SK-N-SH treated with all-trans-retinoic acid at 6 μM for 48 hours (cell line): ENCODE measurements around the gene SLC41A3.

Experiments used
- CREB5 ChIP-seq: fragments of 250-450 bp; sonication (Bioruptor Pico); IDR thresholded peaks from 2 replicates; pipeline ENCODE4 v1.5.1; 2020; ENCODE audit warnings: low read depth, mild to moderate bottlenecking, moderate library complexity
- CSDC2 ChIP-seq: fragments of 250-450 bp; sonication (Bioruptor Pico); IDR thresholded peaks from 2 replicates; pipeline ENCODE4 v1.5.0; 2020; ENCODE audit warnings: mild to moderate bottlenecking, moderate library complexity
- PPARA ChIP-seq: fragments of 250-450 bp; sonication (Bioruptor Pico); IDR thresholded peaks from 2 replicates; pipeline ENCODE4 v1.5.0; 2020; ENCODE audit warnings: mild to moderate bottlenecking, borderline replicate concordance
- TOX ChIP-seq: fragments of 250-450 bp; sonication (Bioruptor Pico); IDR thresholded peaks from 2 replicates; pipeline ENCODE4 v1.8.0; 2021; ENCODE audit warnings: mild to moderate bottlenecking, moderate library complexity, borderline replicate concordance
- ZC3H10 ChIP-seq: fragments of 250-450 bp; sonication (Bioruptor Pico); IDR thresholded peaks from 2 replicates; pipeline ENCODE4 v1.5.1; 2021; ENCODE audit warnings: mild to moderate bottlenecking, moderate library complexity
- ZNF8 ChIP-seq: fragments of 450-650 bp; formaldehyde crosslinking; IDR thresholded peaks from 2 replicates; pipeline ENCODE4 v1.5.0; 2020; ENCODE audit warnings: mild to moderate bottlenecking, moderate library complexity

- TF ChIP-seq TOX (CRISPR knock-in tag) (no peak), CSDC2 (CRISPR knock-in tag) (no peak), CREB5 (no peak), ZC3H10 (no peak), ZNF8 (CRISPR knock-in tag) (no peak), PPARA (CRISPR knock-in tag) (no peak)
Measured at GRCh38 chr3:126107203-126107939, 23.4 kb upstream of the SLC41A3 start.
